ENCODE measurements around the gene PKN3. TPM values are rescaled to one million over a fixed set of nuclear protein-coding genes. Genes with fewer than 3 reads are reported as not detected.

Gene PKN3
- total RNA-seq, 1 donor from 2014 or later, result 5.9 TPM

DNA sequence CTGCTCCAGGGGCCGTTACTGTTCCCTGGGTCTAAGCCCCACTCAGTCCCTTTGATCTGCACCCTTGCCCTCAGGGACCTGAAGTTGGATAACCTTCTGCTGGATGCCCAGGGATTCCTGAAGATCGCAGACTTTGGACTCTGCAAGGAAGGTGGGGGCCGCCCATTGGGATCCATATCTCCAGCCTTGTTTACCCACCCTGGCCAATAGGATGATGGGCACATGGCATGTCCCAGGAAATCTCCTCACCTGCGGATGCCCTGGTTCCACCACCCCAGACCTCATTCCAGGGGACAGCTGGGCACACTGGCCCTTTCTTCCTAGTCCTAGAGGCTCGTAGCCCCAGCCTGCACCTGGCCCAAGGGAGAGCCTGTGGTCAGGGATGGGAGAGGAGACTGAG, 16.2 kb downstream of the PKN3 start:
- Mint-ChIP-seq H3K4me3 (no peak overlapping the region), H3K4me1 (peaks cover 11% of the 10 kb centered on the region), H3K36me3 (no peaks in the 10 kb centered on the region), H3K9me3 (no peaks in the 10 kb centered on the region), H3K27me3 (ENCODE audit: low read depth) (no peaks in the 10 kb centered on the region), H3K27ac (no peak overlapping the region)
- no peak for DNase-seq (ENCODE audit: low spot score in 2 of 2, unreplicated experiment in 2 of 2)
- TF ChIP-seq CTCF (IDR thresholded peaks at IDR 0.05; ENCODE audit: unreplicated experiment), result no peak

DNA sequence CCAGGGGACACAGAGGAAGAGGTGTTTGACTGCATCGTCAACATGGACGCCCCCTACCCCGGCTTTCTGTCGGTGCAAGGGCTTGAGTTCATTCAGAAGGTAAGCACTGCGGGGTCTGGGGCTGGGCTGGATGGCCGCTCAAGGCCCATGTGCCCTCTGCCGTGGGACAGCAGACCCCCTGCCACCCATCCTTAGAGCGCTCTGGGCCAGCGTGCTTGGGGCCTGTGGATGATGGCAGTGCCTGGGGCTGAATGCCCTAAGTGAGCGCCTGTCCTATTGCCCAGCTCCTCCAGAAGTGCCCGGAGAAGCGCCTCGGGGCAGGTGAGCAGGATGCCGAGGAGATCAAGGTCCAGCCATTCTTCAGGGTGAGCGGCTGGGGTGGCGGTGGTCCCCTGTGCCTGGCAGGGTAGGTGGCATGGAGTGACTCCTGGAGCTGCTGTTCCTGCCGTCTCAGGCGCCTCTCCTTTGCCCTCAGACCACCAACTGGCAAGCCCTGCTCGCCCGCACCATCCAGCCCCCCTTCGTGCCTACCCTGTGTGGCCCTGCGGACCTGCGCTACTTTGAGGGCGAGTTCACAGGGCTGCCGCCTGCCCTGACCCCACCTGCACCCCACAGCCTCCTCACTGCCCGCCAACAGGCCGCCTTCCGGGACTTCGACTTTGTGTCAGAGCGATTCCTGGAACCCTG, 17.8 kb downstream of the PKN3 start:
- Mint-ChIP-seq H3K4me3 (no peak overlapping the region), H3K4me1 (peaks cover 22% of the 10 kb centered on the region), H3K27me3 (ENCODE audit: low read depth) (no peaks in the 10 kb centered on the region), H3K36me3 (no peaks in the 10 kb centered on the region), H3K27ac (no peak overlapping the region), H3K9me3 (no peaks in the 10 kb centered on the region)
- no peak for TF ChIP-seq CTCF (IDR thresholded peaks at IDR 0.05; ENCODE audit: unreplicated experiment)
- no peak for DNase-seq (ENCODE audit: low spot score in 2 of 2, unreplicated experiment in 2 of 2)

DNA sequence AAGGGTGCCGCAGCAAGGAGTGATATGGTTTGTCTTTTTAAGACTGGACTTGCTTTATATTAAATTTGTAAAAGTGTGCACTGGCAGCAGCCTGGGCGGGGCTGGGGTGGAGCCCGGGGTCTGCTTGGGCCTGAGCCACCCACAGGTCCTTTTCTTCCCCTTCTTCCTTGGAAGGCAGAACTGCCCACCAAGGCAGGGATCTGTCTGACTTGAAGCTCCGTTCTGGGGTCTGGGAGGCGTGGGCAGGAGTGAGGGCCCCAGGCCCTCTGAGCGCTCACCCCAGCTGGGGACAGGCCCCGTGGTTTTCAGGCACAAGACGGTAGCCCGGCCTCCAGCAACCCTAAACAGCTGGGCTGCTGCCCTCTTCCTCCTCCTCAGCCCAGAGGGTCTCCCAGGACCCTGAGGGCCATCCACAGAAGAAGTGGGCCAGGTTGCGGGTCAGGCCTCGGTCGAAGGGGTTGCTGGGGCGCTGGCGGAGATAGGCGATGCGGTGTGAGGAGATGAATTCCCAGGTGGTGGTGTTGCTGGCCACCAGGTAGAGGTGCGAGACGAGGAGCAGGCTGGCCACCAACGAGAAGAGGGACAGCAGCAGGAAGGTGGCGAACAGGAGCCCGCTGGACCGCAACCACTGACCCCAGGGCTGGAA, 18.7 kb downstream of the PKN3 start:
- Mint-ChIP-seq H3K36me3 (no peaks in the 10 kb centered on the region), H3K27ac (no peak overlapping the region), H3K4me3 (peak overlapping the region; percentile 33), H3K9me3 (no peaks in the 10 kb centered on the region), H3K4me1 (peaks cover 23% of the 10 kb centered on the region), H3K27me3 (ENCODE audit: low read depth) (no peaks in the 10 kb centered on the region)
- no peak for TF ChIP-seq CTCF (IDR thresholded peaks at IDR 0.05; ENCODE audit: unreplicated experiment)
- no peak for DNase-seq (ENCODE audit: low spot score in 2 of 2, unreplicated experiment in 2 of 2)

GRCh38 chr9:128721487-128722010, 19.2 kb downstream of the PKN3 start:
- DNase-seq (ENCODE audit: low spot score in 2 of 2, unreplicated experiment in 2 of 2), result no peak
- TF ChIP-seq CTCF (IDR thresholded peaks at IDR 0.05; ENCODE audit: unreplicated experiment), result no peak
- H3K36me3 Mint-ChIP-seq, result no peaks in the 10 kb centered on the region
- H3K4me3 Mint-ChIP-seq, result peak overlapping the region; percentile 10
- H3K4me1 Mint-ChIP-seq, result peaks cover 23% of the 10 kb centered on the region
- H3K9me3 Mint-ChIP-seq, result no peaks in the 10 kb centered on the region
- no peak overlapping the region for H3K27ac Mint-ChIP-seq
- no peaks in the 10 kb centered on the region for H3K27me3 Mint-ChIP-seq (ENCODE audit: low read depth)

GRCh38 chr9:128722380-128723351, 20.4 kb downstream of the PKN3 start:
- peak overlapping the region; percentile 86 for H3K4me3 Mint-ChIP-seq
- peak overlapping the region; percentile 65 for H3K27ac Mint-ChIP-seq
- H3K36me3 Mint-ChIP-seq, result no peaks in the 10 kb centered on the region
- no peaks in the 10 kb centered on the region for H3K27me3 Mint-ChIP-seq (ENCODE audit: low read depth)
- peaks cover 23% of the 10 kb centered on the region for H3K4me1 Mint-ChIP-seq
- no peaks in the 10 kb centered on the region for H3K9me3 Mint-ChIP-seq
- DNase-seq (ENCODE audit: low spot score in 2 of 2, unreplicated experiment in 2 of 2), result no peak
- TF ChIP-seq CTCF (IDR thresholded peaks at IDR 0.05; ENCODE audit: unreplicated experiment), result no peak

Data from mesothelial cell of epicardium (in vitro differentiated cells).